HG02678 (cell line): ENCODE results near the gene IL17RA.
"Not testable (repeated sequence)": the region's sequence is repeated elsewhere in the genome, so short reads cannot be mapped to it uniquely, and the experiment has no call there.

Experiments used
- ATAC-seq: cut with Tn5 transposase; IDR thresholded peaks from one replicate; pipeline ENCODE4 v1.9.1; 2021; ENCODE audit warnings: mild to moderate bottlenecking, moderate library complexity; ENCODE audit not compliant: unreplicated experiment

The IL17RA gene

DNA sequence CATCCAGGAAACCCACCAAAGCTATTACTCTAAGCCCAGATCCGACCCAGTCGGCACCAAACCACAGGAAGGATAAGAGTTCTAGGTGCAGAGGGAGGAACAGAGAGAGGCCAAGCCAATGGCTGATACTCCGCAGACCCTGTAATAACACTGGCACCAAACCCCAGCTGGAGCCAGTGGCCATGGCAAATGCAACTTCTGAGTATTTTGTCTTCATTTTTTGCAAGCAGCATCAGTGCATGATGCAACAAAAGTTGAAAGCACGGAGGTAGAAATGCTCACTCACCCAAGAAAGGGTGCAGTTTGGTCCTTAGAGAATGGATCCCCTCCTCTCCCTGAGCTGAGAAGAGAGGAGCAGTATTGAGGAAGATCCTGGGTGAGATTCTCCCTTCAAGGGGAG lies 33.5 kb downstream of the IL17RA start:
- no peak for ATAC-seq

DNA sequence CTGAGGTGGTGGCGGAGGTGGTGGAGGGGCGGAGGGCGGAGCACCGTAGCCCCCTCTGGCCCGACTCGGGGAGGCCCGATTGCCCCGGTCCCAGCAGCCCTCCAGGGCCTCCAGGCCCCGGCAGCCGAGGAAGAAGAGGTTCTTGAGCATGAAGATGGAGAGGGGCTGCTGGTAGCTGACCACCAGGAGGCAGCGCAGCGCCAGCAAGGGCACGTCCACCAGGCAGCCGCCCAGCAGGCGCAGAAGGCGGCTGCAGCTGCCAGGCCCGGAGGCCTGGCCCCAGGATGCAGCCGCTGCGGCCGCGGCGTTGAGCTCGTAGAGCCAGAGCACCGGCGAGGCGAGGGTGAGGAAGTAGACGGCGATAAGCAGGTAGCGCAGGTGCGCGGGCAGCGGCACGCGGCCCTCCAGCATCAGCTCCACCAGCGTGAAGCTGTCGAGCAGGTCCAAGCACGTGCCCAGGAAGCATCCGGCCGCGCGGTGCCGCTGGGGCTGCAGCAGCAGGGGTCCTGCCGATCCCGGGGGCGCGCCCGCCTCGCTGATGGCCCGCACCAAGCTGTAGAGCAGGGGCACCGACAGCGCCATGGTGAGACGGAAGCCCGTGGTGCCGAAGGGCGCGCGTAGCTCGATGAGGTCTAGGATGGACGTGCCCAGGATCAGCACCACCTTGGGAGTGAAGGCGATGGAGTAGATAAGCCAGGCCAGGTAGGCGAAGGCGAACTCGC lies 34.8 kb downstream of the IL17RA start:
- ATAC-seq: no peak

DNA sequence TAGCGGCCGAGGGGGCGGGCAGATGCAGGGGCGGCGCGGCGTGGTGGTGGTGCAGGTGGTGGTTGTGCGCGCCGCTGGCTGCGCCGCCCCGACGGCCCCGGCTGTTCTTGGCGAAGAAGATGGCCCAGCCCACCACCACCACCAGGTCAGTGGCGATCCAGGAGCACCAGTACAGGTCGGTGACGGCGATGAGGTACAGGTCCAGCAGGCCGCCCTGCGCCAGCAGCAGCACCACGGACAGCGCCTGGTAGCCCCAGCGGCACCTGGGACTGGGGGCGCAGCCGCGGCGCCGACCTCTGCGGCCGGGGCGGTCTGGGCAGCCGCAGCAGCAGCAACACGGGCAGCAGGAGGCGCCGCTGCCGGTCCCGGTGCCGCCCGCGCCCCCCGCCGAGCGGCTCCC lies 35.5 kb downstream of the IL17RA start:
- ATAC-seq: peak; percentile 46

DNA sequence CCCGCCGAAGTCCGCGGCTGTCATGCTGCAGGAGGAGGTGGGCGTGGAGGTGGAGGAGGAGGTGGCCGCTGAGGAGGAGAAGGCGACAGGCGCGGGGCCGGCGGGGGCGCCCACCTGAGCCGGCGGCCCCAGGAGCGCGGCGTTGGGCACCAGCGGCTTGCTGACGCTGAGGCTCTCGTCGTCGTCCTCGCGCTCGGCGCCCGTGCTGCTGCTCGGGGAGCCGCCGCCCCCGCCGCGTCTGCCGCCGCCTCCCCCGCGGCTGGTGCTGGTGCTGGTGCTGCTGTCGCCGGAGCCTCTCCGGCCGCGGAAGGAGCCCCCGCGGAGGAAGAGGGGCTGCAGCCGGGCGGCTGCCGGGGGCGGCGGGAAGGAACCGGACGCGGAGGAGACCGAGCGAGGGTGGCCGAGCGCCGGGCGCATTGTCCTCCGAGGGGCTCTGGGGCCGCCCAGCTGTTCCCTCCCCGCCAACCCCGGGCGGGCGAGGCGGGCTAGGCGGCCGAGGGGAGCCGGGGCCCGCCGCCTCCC lies 36.0 kb downstream of the IL17RA start:
- ATAC-seq: peak; percentile 19

DNA sequence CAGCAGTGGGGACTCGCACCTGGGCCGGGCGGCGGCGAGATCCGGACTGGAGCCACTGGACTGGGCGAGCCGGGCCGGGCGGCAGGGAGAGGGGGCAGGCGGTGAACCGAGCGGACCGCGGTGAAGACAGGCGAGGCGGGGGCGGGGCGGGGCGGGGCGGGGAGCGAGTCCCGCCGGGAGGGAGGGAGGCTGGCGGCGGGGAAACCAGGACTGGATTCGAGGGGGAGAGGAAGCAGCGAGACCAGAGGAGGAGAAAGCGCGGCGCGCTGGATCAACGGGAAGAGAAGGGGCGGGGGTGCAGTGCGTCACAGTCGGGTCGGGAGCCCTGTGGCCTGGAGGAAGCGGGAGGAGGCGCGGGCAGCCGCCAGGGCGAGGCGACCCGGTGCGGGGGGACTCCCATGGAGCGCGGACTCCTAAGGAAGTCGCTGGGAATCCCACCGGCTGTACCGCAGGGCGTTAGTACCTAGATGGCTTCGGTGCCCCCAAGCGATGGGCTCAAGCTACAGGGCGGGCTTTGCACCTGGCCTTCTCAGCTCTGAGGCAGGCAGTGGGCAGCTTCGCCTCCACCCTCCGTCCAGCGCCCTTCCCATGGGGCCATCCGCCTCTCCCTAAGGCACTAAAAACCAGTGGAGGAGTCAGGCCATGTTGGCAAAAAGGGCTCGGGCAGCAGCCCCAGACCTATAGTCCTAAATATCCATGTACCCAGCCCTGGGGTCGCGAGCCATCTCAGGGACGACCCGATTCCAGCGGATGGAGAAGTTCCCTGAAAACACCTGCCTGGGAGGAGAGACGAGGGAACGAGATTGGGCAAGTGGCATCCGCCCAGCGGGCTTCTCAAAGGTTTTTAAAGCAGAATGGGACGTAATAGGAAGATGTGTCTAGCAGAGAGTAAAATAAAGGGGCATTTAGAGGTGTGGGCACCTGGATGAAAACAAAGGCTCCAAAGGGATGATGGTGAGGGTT lies 36.7 kb downstream of the IL17RA start, which contains the start of gene TMEM121B:
Gene TMEM121B (minus strand): TSS at position 128 of the 963 bp plus-strand sequence. CDS start 233 bp downstream, outside the sequence.
- no peak for ATAC-seq

DNA sequence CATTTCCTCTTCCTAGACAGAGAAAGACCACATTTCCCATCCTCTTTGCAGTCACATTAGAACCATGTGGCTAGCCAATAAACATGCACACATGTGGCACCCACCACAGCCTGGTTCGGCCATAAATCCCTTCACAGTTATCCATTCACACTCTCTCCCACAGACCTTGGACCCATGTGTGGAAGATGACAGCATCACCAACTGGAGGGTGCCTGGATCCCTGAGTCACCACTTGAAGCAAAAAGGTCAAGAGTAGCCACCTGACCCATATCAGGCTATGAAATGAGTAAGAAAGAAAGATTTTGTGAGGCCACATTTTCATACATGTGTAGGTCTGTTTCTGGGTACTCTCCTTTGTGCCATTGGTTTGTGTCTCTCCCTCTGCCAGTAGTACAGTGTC lies 45.4 kb downstream of the IL17RA start:
- no peak for ATAC-seq

DNA sequence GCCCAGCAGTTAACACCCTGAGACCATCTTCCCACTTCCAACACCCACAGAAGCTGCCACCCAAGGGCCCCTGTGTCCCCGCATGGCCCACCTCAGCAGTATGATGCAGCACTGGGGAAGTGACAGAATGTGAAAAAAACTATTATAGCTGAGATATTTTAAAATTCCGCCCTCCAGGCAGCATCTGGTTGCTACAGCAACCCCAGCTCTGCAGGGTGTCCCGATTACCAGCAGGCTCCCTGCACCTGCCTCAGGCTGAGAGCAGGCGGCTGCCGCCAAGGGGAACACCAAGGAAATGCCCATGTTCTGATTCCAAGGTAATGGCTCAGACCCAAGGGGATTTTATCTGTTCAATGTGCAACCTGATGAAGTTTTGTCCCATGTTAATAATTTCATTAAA lies 46.9 kb downstream of the IL17RA start:
- no peak for ATAC-seq

DNA sequence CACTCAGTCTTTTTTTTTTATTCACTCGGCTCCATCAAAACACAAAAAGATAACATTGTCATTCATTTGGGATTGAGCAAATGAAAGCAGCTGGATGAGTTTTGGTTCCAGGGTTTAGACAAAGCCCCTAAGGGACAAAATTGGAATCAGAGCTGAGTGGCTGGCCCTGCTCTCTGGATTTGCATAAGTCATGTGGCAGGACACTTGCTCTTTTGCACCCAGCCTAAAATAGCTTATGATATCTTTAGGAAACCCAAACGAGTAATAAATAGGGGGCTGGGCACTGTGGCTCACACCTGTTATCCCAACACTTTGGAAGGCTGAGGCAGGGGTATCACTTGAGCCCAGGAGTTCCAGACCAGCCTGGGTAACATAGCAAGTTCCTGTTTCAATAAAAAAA lies 47.3 kb downstream of the IL17RA start:
- no peak for ATAC-seq

DNA sequence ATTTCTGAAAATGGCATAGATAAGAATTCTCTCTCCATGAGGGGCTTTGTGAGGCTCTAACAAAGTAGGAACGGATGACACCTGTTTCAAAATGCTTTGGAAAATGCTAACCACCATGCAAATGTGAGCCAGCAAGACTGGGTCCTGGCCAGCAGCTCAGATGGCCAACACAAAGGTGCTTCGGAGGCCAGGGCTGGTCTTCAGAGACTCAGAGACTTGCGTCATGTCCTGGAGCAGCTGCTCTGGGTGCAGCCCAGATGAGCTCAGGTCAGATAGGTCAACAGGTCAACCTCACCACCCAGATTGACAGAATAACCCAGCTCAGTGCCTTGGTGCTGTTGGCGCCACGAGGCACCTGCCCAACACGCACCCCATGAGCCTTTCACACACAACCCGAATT lies 48.3 kb downstream of the IL17RA start:
- no peak for ATAC-seq

DNA sequence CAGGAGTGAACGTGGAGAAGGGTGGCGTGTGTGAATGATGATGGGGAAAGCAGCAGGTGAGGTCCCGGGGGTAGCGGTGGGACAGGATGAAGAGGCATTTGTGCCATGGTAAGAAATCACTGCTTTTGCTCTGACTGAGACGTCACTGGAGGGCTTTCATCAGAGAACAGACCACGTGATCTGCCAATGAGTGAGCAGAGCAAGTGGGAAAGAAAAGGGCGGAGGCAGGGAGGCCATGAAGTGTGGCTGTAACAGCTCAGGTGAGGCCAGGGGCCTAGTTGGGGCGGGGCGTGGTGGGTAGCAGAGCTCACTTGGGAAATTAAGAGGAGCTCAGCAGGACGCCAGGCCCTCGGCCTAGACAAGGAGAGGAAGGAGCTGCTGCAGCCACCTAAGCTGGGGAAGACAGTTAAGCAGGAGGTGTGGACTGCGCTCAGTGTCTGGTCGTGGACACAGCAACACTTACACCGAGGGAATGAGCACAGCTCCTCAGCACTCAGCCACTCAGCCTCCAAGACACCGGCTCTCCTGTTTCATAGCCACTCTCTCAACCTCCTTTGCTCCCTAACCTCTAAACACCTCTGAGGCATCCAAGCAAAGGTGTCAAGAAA lies 50.5 kb downstream of the IL17RA start:
- ATAC-seq: no peak

DNA sequence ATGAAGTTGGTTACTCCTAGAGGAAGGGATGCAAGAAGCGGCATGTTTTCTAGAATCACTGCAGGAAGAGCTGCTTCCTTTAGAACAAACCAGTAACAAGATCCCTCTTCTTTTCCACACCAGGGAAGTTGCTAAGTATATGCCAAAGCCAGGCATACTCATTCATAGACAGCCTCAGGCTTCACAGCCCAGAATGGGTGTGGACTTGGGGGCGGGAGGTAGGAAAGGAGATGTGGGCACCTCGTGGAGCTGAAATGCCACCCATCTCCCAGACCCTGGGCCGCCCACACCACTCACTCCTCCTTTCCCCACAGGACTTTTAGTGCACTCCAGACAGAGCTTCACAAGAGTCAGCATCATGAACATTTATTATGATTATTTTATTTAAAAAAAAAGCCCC lies 52.4 kb downstream of the IL17RA start:
- ATAC-seq: no peak

DNA sequence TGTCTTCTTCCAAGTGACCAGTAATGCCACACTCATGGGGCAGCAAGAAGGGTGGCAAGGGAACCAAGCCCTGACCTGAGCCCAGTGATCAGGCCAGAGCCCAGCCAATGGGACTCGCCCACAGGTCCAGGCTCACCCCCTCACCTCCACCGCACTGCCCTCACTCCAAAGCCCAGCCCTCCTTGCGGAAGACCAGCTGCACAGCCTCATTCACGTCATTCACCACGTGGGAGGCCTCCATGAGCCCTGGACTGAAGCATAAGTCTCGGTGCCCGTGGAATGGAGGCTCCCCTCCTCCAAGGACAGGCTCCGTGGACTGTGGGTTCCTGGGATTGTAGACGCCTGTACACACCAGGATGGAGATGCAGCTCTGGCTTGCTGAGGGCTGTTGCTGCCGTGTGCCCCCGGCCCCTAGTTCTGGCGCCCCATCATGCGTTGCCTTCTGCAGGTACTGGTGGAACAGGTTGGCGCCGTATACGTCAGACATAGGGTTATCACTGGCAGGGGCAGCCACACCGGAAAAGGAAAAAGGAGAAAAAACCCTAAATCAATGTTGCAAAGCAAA lies 53.1 kb downstream of the IL17RA start:
- no peak for ATAC-seq

DNA sequence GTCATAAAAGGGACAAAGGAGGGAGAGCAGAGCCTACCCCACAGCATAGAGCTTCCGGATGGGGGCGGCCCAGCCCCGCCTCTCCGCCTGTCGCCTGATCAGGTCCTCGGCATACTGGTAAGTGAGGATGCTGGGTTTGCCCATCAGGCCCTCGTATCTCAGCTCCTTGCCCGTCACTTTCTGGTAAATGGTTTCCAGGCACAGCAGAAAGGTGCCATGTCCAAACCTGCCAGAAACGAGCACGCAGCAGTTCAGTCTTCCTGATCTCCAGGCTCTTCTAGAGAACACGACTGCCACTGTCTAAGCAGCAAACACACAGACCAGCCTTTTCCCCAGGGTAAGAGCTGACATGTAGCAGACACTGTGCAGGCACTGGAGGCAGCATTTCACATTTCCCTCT lies 53.7 kb downstream of the IL17RA start:
- no peak for ATAC-seq

DNA sequence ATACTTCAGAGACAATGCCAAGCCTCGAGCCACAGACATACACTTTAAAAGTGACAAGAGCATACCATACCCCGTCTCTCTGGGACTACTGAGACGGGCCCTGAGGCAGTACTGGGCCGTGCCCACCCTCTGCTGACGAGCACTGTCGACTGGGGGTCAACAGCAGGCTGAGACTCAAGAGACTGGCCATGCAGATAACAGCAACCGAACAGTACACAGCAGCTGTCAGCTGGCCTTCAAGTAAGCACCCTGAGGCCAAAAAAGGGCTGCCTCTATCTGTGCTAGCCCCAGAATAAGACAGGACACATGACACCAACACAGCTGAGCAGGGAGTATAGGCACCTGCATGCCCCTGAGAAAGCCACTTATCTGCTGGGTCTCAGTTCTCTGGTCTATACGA lies 55.2 kb downstream of the IL17RA start:
- ATAC-seq: no peak

DNA sequence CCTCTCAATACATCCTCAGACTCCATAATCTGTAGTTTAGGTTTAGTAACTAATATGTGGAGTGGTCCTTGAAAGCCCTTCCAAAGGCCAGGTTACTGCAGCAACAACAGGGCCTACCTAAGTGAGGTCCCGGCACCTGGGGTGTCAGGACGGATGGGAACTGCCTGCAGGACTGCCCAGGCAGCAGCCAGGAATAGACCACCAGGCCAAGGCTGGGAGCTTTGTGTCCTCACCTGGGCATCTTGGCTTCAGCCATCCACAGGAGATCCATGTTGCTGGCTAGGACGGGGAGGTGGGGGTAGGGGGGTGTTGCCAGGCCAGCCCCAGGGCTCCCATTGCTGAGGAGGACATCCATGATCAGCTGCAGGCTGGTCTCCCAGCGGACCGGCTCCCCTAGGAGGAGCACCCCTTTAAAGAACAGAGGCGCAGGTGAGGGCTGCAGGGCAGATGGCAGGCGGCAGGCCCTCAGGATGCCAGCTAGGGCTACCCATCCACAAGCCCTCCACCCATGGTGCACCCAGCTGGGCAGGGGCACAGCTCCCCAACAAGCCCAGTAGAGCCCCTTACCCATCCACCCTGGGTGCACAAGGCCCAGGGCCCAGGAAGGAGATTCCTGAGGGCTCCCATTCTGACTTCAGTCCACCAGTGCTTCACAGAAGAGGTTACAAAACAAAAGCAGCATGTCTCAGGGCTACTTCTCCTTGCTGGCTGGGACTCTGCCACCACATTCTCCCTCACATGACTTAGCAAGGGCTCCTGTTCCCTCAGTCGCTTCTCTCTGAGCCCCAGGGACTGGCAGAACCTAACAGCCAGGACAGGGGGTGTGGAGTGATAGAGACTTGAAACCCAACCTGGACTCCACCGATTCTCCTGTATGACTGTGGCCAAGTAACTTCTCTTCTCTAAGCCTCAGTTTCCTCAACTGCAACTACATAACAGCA lies 56.3 kb downstream of the IL17RA start:
- ATAC-seq: no peak

DNA sequence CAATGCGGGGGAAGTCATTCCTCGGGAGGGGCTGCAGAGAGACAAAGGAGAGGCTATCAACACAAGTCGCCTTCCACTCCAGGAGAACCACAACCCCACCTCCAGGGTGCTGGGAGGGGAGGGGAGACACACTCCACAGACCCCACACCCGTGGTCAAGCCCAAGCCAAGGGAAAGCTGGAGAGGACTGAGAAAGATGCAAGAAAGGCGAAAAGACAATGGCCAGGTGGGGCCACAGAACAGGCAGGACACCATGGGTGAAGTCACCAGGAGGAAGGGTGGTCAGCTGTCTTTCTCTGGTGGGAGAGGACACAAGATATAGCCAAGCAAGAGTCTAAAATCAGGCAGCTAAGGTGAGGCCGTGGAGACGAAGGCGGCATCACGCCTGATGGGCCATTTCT lies 58.3 kb downstream of the IL17RA start:
- ATAC-seq: no peak

DNA sequence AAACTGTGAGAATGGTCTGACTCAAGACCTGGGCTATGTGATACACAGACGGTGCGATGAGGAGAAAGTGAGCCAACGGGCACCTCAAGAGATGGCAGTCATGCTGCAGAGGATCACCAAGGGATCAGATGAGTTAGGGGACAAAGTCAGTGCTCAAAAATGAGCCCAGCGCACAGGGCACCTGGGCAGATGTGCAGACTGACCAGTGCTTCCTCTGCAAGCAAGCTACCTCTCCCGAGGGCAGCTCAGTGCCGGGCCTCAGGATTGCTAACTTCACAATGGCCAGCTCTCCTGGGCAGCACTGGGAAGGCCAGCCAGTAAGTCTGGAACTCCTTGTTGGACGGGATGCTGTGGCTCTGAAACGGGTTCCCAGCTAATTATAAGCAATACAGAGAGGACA lies 59.0 kb downstream of the IL17RA start:
- no peak for ATAC-seq

DNA sequence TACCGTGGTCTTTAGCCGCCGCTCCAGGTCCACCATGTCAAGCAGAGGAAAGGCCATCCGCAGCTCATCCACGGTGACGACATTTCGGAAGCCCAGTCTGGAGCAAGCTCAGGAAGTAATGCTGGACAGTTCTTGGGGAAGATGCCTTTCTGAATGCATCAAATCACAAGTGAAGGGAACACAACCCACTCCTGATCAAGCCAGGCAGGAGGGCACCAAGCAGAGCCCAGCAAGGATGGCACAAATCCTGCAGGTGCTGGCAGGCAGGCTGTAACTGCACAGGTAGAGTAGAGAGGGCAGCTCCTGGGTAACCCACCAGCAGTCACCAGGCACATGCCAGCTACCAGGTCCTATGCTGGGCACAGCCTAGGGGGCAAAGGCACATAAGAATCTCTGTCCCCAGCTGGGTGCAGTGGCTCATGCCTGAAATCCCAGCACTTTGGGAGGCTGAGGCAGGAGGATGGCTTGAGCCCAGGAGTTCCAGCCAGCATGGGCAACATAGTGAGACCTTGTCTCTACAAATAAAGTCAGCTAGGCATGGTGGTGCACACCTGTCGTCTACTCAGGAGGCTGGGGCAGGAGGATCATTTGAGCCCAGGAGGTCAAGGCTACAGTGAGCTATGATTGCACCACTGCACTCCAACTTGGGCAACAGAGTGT lies 60.4 kb downstream of the IL17RA start:
- ATAC-seq: no peak

DNA sequence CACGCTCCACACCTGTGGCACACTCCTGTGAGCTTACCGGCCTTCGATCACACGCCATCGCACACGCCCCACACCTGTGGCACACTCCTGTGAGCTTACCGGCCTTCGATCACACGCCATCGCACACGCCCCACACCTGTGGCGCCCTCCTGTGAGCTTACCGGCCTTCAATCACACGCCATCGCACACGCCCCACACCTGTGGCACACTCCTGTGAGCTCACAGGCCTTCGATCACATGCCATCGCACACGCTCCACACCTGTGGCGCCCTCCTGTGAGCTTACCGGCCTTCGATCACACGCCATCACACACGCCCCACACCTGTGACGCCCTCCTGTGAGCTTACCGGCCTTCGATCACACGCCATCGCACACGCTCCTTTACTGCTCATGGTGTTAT lies 62.7 kb downstream of the IL17RA start:
- not testable (repeated sequence) for ATAC-seq
